OCI-LY1 (cell line): ENCODE results near the gene DPPA5.

ENCODE experiments used
- H2AFZ ChIP-seq: fragments of 200-600 bp; sonication (generic), shearing (Covaris generic); 2 replicates; pipeline ENCODE4 v1.6.0; 2014; ENCODE audit warnings: antibody characterized with exemption, mild to moderate bottlenecking, low read length
- H3F3A ChIP-seq: fragments of 200-600 bp; sonication (generic), shearing (Covaris generic); 2 replicates; pipeline ENCODE4 v1.6.0; 2014; ENCODE audit warnings: mild to moderate bottlenecking, antibody characterized with exemption, low read length, moderate library complexity; ENCODE audit not compliant: insufficient read depth
- H3K27ac ChIP-seq: fragments of 200-600 bp; sonication (generic); 2 replicates; pipeline ENCODE4 v1.5.1; 2014; ENCODE audit warnings: low read length, mixed run types, mild to moderate bottlenecking, low read depth; ENCODE audit not compliant: poor library complexity, severe bottlenecking
- H3K27me3 ChIP-seq: fragments of 200-600 bp; sonication (generic); 2 replicates; pipeline ENCODE4 v1.6.0; 2014; ENCODE audit warnings: antibody characterized with exemption, mild to moderate bottlenecking, low read length, moderate library complexity; ENCODE audit not compliant: insufficient read depth
- H3K36me3 ChIP-seq: fragments of 200-600 bp; sonication (generic); 2 replicates; pipeline ENCODE4 v1.6.1; 2014; ENCODE audit warnings: mild to moderate bottlenecking, antibody characterized with exemption, low read length, moderate library complexity, mixed read lengths; ENCODE audit not compliant: insufficient read depth
- H3K4me1 ChIP-seq: fragments of 200-600 bp; sonication (generic); 2 replicates; pipeline ENCODE4 v1.5.1; 2014; ENCODE audit warnings: mild to moderate bottlenecking, low read length, moderate library complexity; ENCODE audit not compliant: insufficient read depth, severe bottlenecking
- H3K4me2 ChIP-seq: fragments of 200-600 bp; sonication (generic), shearing (Covaris generic); 2 replicates; pipeline ENCODE4 v1.6.1; 2014; ENCODE audit warnings: low read length
- H3K4me3 ChIP-seq: fragments of 200-600 bp; sonication (generic); 2 replicates; pipeline ENCODE4 v1.5.1; 2014; ENCODE audit warnings: low read length, low read depth, mild to moderate bottlenecking, mixed read lengths; ENCODE audit not compliant: poor library complexity, severe bottlenecking
- H3K79me2 ChIP-seq: fragments of 200-600 bp; shearing (Covaris generic); 2 replicates; pipeline ENCODE4 v1.6.1; 2016; ENCODE audit warnings: mixed run types, low read length, mixed read lengths; ENCODE audit not compliant: insufficient read depth
- H3K9ac ChIP-seq: fragments of 200-600 bp; sonication (generic), shearing (Covaris generic); 2 replicates; pipeline ENCODE4 v1.6.1; 2014; ENCODE audit warnings: mild to moderate bottlenecking, low read length, mixed read lengths
- H3K9me2 ChIP-seq: fragments of 200-600 bp; sonication (generic), shearing (Covaris generic); 2 replicates; pipeline ENCODE4 v1.6.1; 2014; ENCODE audit warnings: low read depth, mild to moderate bottlenecking, low read length, mixed read lengths
- H3K9me3 ChIP-seq: fragments of 200-600 bp; shearing (Covaris generic); 2 replicates; pipeline ENCODE4 v1.6.1; 2014; ENCODE audit warnings: low read length, mixed read lengths
- H4K20me1 ChIP-seq: fragments of 200-600 bp; sonication (generic), shearing (Covaris generic); 2 replicates; pipeline ENCODE4 v1.6.0; 2016; ENCODE audit warnings: mild to moderate bottlenecking, low read length; ENCODE audit not compliant: insufficient read depth
- EZH2 ChIP-seq: fragments of 200-600 bp; sonication (generic), shearing (Covaris generic); IDR thresholded peaks from 2 replicates; pipeline ENCODE4 v1.8.0; 2017; ENCODE audit warnings: borderline replicate concordance, mixed run types, mild to moderate bottlenecking, antibody characterized with exemption, low read length, moderate library complexity, mixed read lengths
- TF ChIP-seq, protein P1 (sequence below): fragments of 200-600 bp; sonication (generic), shearing (Covaris generic); IDR thresholded peaks from 2 replicates; pipeline ENCODE4 v1.5.1; 2017; ENCODE audit warnings: mild to moderate bottlenecking, antibody characterized with exemption, low read length, moderate library complexity, mixed read lengths

DPPA5 gene

DNA sequence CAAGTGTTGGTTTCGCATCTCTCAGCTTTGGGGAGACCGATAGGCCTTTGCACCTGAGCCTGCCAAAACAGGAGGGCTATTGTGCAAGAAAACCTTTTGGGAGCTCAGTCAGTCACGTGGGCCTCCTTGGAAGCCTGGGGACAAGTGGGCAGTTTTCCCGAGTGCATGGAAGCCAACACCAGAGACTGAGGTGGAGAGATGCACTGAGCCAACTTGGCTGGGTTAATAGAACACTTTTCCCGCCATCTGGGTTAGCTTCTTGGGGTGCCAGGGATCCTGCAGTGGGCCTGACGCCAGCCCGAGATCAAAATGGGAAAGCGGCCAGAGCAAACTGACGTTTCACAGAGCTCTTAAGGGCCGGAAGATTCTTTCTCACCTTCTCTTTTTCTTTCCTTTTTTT lies 18.4 kb upstream of the DPPA5 start:
- Histone ChIP-seq H3K27ac (no peak overlapping the region), H4K20me1 (no peaks in the 10 kb centered on the region), H3K4me1 (no peaks in the 10 kb centered on the region), H3K4me3 (no peak overlapping the region), H3K79me2 (no peaks in the 10 kb centered on the region), H3K9me2 (no peaks in the 10 kb centered on the region), H3K36me3 (no peaks in the 10 kb centered on the region), H3F3A (no peaks in the 10 kb centered on the region), H3K9ac (no peak overlapping the region), H3K9me3 (no peaks in the 10 kb centered on the region; the same call in 1 of the 2 replicates), H2AFZ (no peak overlapping the region), H3K4me2 (no peak overlapping the region), H3K27me3 (no peaks in the 10 kb centered on the region)
- TF ChIP-seq, protein P1, sequence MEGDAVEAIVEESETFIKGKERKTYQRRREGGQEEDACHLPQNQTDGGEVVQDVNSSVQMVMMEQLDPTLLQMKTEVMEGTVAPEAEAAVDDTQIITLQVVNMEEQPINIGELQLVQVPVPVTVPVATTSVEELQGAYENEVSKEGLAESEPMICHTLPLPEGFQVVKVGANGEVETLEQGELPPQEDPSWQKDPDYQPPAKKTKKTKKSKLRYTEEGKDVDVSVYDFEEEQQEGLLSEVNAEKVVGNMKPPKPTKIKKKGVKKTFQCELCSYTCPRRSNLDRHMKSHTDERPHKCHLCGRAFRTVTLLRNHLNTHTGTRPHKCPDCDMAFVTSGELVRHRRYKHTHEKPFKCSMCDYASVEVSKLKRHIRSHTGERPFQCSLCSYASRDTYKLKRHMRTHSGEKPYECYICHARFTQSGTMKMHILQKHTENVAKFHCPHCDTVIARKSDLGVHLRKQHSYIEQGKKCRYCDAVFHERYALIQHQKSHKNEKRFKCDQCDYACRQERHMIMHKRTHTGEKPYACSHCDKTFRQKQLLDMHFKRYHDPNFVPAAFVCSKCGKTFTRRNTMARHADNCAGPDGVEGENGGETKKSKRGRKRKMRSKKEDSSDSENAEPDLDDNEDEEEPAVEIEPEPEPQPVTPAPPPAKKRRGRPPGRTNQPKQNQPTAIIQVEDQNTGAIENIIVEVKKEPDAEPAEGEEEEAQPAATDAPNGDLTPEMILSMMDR: no peak
- no peak for TF ChIP-seq EZH2

DNA sequence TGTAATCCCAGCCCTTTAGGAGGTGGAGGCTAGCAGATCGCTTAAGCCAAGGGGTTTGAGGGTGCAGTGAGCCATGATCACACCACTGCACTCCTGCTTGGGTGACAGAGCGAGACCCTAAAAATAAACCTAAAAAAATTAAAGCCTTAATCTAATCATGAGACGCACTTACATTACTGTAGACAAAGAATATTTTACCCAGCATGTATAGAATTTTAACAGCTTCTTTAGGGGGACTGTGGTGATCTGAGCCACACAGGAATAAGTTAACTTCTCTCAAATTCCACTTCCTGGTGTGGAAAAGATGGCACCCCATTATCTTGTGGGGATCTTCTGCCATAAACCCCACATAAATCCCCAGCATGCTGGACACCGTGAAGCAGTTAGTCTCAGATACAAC lies 17.9 kb upstream of the DPPA5 start:
- Histone ChIP-seq H3K4me1 (no peaks in the 10 kb centered on the region), H3K79me2 (no peaks in the 10 kb centered on the region), H3K4me2 (no peak overlapping the region), H3K9me2 (no peaks in the 10 kb centered on the region), H3K9ac (no peak overlapping the region), H2AFZ (no peak overlapping the region), H3F3A (no peaks in the 10 kb centered on the region), H3K27me3 (no peaks in the 10 kb centered on the region), H3K36me3 (no peaks in the 10 kb centered on the region), H3K9me3 (no peaks in the 10 kb centered on the region; the same call in 1 of the 2 replicates), H3K4me3 (no peak overlapping the region), H3K27ac (no peak overlapping the region), H4K20me1 (no peaks in the 10 kb centered on the region)
- TF ChIP-seq, protein P1: no peak
- TF ChIP-seq EZH2: no peak

DNA sequence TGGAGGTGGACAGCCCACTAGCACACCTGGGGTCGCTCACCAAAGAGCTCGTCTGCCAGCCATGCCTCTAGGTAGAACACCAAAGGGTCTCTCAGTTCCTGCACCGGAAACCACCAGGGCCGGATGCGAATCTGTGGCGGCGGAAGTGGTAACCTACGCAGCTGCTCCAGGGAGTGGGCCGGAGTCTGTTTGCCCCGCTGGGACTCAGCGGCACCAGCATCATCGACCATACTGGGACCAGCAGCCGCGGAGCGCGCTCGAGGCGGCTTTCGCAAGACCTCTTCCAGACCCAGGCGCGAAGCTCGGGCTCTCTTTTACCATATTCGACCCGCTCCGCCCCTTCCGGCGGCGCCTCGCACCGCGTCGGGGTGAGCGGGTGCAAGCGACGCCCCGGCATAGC lies 15.5 kb upstream of the DPPA5 start, which contains the start of gene OOEP:
TSS of gene OOEP (minus strand) at position 335 of the 400 bp plus-strand sequence. CDS start at position 230, 105 bp downstream.
- H3K9ac ChIP-seq: no peak within 1 kb of the TSS

More for the DNA sequence above, 15.5 kb upstream of the DPPA5 start, which contains the start of gene OOEP:
- Histone ChIP-seq H3K4me2 (no peak within 1 kb of the TSS), H3K36me3 (no peaks in the 10 kb centered on the region), H3K79me2 (no peaks in the 10 kb centered on the region), H2AFZ (no peak within 1 kb of the TSS), H4K20me1 (no peaks in the 10 kb centered on the region), H3K27ac (no peak within 1 kb of the TSS), H3K9me2 (no peaks in the 10 kb centered on the region), H3K27me3 (no peaks in the 10 kb centered on the region; the same call in 1 of the 2 replicates), H3K4me3 (no peak within 1 kb of the TSS), H3K4me1 (no peaks in the 10 kb centered on the region), H3K9me3 (no peaks in the 10 kb centered on the region; the same call in 1 of the 2 replicates), H3F3A (no peaks in the 10 kb centered on the region)
- TF ChIP-seq EZH2: no peak
- TF ChIP-seq, protein P1: no peak
